ENCODE results near the gene FMNL2.

DNA sequence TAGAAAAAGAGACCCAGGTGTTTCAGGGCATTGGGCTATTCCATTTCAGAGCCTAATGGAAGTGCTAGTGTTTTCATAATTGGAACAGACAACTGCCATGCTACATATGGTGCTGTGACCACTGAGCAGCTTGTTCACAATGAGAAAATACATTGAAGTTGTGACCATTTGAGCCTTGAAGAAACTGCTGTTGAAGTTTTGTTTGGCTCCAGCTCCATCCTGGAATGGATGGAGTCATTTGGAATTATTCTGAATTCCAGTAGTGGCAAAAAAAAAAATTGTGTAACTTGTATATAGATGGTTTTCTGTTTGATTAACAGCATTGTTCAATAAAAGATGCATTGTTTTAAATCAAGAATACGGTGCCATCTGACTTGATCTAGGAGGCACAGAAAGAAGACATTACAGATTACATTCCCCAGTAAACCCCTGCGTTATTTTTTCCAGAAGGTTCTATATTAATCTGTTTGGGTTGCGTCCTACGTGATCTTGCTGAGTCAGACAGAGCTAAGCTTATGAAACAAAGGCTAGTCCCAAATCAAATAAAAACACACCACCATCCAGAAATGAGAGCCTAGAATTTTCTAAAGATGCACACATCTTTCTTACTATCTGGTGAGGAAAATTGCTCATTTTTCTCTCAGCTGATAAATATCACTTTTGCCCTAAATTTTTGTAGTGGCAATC, 19.2 kb downstream of the FMNL2 start:
- TF ChIP-seq EZH2 (IDR thresholded peaks at IDR 0.05; ENCODE audit: insufficient read depth, poor library complexity, severe bottlenecking) = no peak
- TF ChIP-seq EZH2phosphoT487 (IDR thresholded peaks at IDR 0.05; ENCODE audit: insufficient read depth, low read depth) = no peak
